ENCODE results near the gene EFNA2. TPM values are rescaled to one million over a fixed set of nuclear protein-coding genes. Genes with fewer than 3 reads are reported as not detected.

EFNA2 gene
- total and polyA plus RNA-seq, 2 experiments from 2014 or later: 2.7 to 10.3 TPM

- H2AFZ ChIP-seq: no peak overlapping the region
- peak overlapping the region; percentile 74 for H3K27ac Mint-ChIP-seq
- H3K27me3 Mint-ChIP-seq (ENCODE audit: insufficient read depth, low read depth, poor library complexity): peaks cover 8% of the 10 kb centered on the region
- H3K4me2 ChIP-seq: peak overlapping the region; percentile 78; the same call in 1 of the 2 replicates
- no peak for TF ChIP-seq POLR2AphosphoS5 (IDR thresholded peaks at IDR 0.05; ENCODE audit: low read depth)
- TF ChIP-seq EZH2phosphoT487 (IDR thresholded peaks at IDR 0.05; ENCODE audit: unreplicated experiment): no peak
- no peak for TF ChIP-seq ZNF114 (CRISPR knock-in tag; IDR thresholded peaks at IDR 0.05)
- TF ChIP-seq ZNF331 (CRISPR knock-in tag; IDR thresholded peaks at IDR 0.05; ENCODE audit: low read depth): no peak
- no peak for TF ChIP-seq ETS1 (IDR thresholded peaks at IDR 0.05)
- TF ChIP-seq STAT1 (IDR thresholded peaks at IDR 0.05; ENCODE audit: unreplicated experiment): no peak
- TF ChIP-seq EZH2 (IDR thresholded peaks at IDR 0.05; ENCODE audit: low read depth, unreplicated experiment): no peak
- no peak for TF ChIP-seq REST (IDR thresholded peaks at IDR 0.05; ENCODE audit: unreplicated experiment)
- no peak for TF ChIP-seq ZNF462 (CRISPR knock-in tag; IDR thresholded peaks at IDR 0.05)
- TF ChIP-seq JUNB (IDR thresholded peaks at IDR 0.05; ENCODE audit: unreplicated experiment): no peak
- no peak for TF ChIP-seq CTCF (conservative IDR thresholded peaks at IDR 0.05; ENCODE audit: low read depth in 2 of 2)
- TF ChIP-seq NANOG (IDR thresholded peaks at IDR 0.05; ENCODE audit: borderline replicate concordance): no peak
- no peak for TF ChIP-seq CREB1 (CRISPR knock-in tag; IDR thresholded peaks at IDR 0.05; ENCODE audit: low read depth)
- H3F3A ChIP-seq (replicated peaks; ENCODE audit: low read depth): peaks cover 37% of the 10 kb centered on the region
- H3K36me3 ChIP-seq (ENCODE audit: insufficient read depth): no peaks in the 10 kb centered on the region
- 0 out of 2 replicates have a peak overlapping the region, but pooled peaks have one; percentile 32 for H3K27ac ChIP-seq (ENCODE audit: low read depth)
- H3K9me2 ChIP-seq (ENCODE audit: insufficient read depth): no peaks in the 10 kb centered on the region
- peaks cover 7% of the 10 kb centered on the region for H3K79me2 ChIP-seq (replicated peaks; ENCODE audit: insufficient read depth)
- H3K4me1 ChIP-seq (ENCODE audit: insufficient read depth): peaks cover 12% of the 10 kb centered on the region; the same call in 1 of the 2 replicates
- ATAC-seq (no peak), DNase-seq (ENCODE audit: low spot score) (no peak)
- peaks cover 3% of the 10 kb centered on the region; the same call in 1 of the 2 replicates for H4K20me1 ChIP-seq (replicated peaks; ENCODE audit: insufficient read depth)
- no peaks in the 10 kb centered on the region; the same call in 2 of the 3 replicates for H3K9me3 Mint-ChIP-seq
- H3K4me3 Mint-ChIP-seq: peak overlapping the region; percentile 79
- no peaks in the 10 kb centered on the region for H3K36me3 Mint-ChIP-seq (ENCODE audit: low read depth)
- no peaks in the 10 kb centered on the region for H3K27me3 ChIP-seq (ENCODE audit: insufficient read depth)
- H3K4me3 ChIP-seq: peak overlapping the region; percentile 68
- H3K4me1 Mint-ChIP-seq: peaks cover 17% of the 10 kb centered on the region
Observed at GRCh38 chr19:1239420-1239795, 46.3 kb upstream of the EFNA2 start.

Measured in GM23338 (cell line).